ENCODE measurements around the gene VWA1.
"Not testable (repeated sequence)": the region's sequence is repeated elsewhere in the genome, so short reads cannot be mapped to it uniquely, and the experiment has no call there.

The VWA1 gene

GRCh38 chr1:1438531-1439381, 3.3 kb downstream of the VWA1 start:
- no peak for DNase-seq

- DNase-seq, result no peak
Observed at GRCh38 chr1:1439546-1440261, 4.2 kb downstream of the VWA1 start.

GRCh38 chr1:1440262-1441001, 4.9 kb downstream of the VWA1 start:
- no peak for DNase-seq

- DNase-seq, result no peak
Observed at GRCh38 chr1:1441002-1441888, 5.8 kb downstream of the VWA1 start.

GRCh38 chr1:1442069-1442770, 6.7 kb downstream of the VWA1 start:
- no peak for DNase-seq

- DNase-seq, result not testable (repeated sequence)
Observed at GRCh38 chr1:1446631-1447030, 11.1 kb downstream of the VWA1 start.

- no peak for DNase-seq
Observed at GRCh38 chr1:1449099-1449739, 13.7 kb downstream of the VWA1 start, which contains the start of gene ATAD3C. ATAD3C (plus strand) TSS chr1:1449689; CDS start chr1:1450684, 995 bp downstream.

GRCh38 chr1:1450616-1451015, 15.1 kb downstream of the VWA1 start:
- DNase-seq, result not testable (repeated sequence)

GRCh38 chr1:1451696-1452364, 16.3 kb downstream of the VWA1 start:
- no peak for DNase-seq

- not testable (repeated sequence) for DNase-seq
Observed at GRCh38 chr1:1452365-1452739, 16.9 kb downstream of the VWA1 start.

GRCh38 chr1:1452882-1453281, 17.4 kb downstream of the VWA1 start:
- no peak for DNase-seq

- DNase-seq, result not testable (repeated sequence)
Observed at GRCh38 chr1:1454286-1455056, 19.0 kb downstream of the VWA1 start.

- DNase-seq, result no peak
Observed at GRCh38 chr1:1455366-1455884, 19.9 kb downstream of the VWA1 start.

GRCh38 chr1:1455934-1456333, 20.4 kb downstream of the VWA1 start:
- not testable (repeated sequence) for DNase-seq

- DNase-seq, result not testable (repeated sequence)
Observed at GRCh38 chr1:1456683-1457255, 21.3 kb downstream of the VWA1 start.

GRCh38 chr1:1459156-1459555, 23.7 kb downstream of the VWA1 start:
- not testable (repeated sequence) for DNase-seq

GRCh38 chr1:1459711-1460110, 24.2 kb downstream of the VWA1 start:
- not testable (repeated sequence) for DNase-seq

- no peak for DNase-seq
Observed at GRCh38 chr1:1460540-1461130, 25.1 kb downstream of the VWA1 start.

All from NCI-H748 treated with DMSO at 0.1 percent for 48 hours (cell line).